ENCODE results near the gene GPSM1. TPM values are rescaled to one million over a fixed set of nuclear protein-coding genes. Genes with fewer than 3 reads are reported as not detected.

GPSM1 gene
- total and polyA plus RNA-seq, 4 donors: 0.11 to 2.9 (median 1.6) TPM

- WGBS: 70% methylated on average over 10 of the region's 10 CpGs
- H3K27ac ChIP-seq (ENCODE audit: low read depth in 1 of 2, low read length in 2 of 2): no peak overlapping the region
- TF ChIP-seq SP1 (IDR thresholded peaks at IDR 0.05): no peak
- no peak for TF ChIP-seq FOXA2 (IDR thresholded peaks at IDR 0.05)
- no peak for TF ChIP-seq FOXA1 (IDR thresholded peaks at IDR 0.05)
Measured at GRCh38 chr9:136312009-136312375, 15.3 kb upstream of the GPSM1 start.

GRCh38 chr9:136312436-136312835 is 14.9 kb upstream of the GPSM1 start:
- Histone ChIP-seq H3K4me1 (ENCODE audit: control insufficient read depth in 4 of 4, insufficient read depth in 4 of 4, low read length in 3 of 4) (no peaks in the 10 kb centered on the region), H3K27ac (ENCODE audit: low read depth in 1 of 2, low read length in 2 of 2) (no peak overlapping the region), H3K9ac (ENCODE audit: low read depth in 1 of 2, low read length in 2 of 2) (no peak overlapping the region), H3K4me3 (ENCODE audit: low read depth in 1 of 3, low read length in 3 of 3) (no peak overlapping the region), H3K27me3 (ENCODE audit: control insufficient read depth in 4 of 4, insufficient read depth in 4 of 4, low read length in 3 of 4) (no peaks in the 10 kb centered on the region), H3K9me3 (ENCODE audit: control insufficient read depth in 4 of 4, low read length in 3 of 4) (peaks cover 0 to 8% (median 5%) of the 10 kb centered on the region in 4 donors), H3K36me3 (ENCODE audit: control insufficient read depth in 4 of 4, insufficient read depth in 3 of 4, low read depth in 1 of 4, low read length in 3 of 4) (no peaks in the 10 kb centered on the region)
- no peak for DNase-seq (ENCODE audit: low spot score)
- TF ChIP-seq CTCF (IDR thresholded peaks at IDR 0.05; ENCODE audit: low read depth, low read length, missing input control) (peak; percentile 45), ZBTB33 (IDR thresholded peaks at IDR 0.05) (no peak)
- 72% methylated on average over 12 of the region's 12 CpGs for WGBS

More at GRCh38 chr9:136312009-136312375, 15.3 kb upstream of the GPSM1 start:
- peaks cover 0 to 8% (median 5%) of the 10 kb centered on the region in 4 donors for H3K9me3 ChIP-seq (ENCODE audit: control insufficient read depth in 4 of 4, low read length in 3 of 4)
- no peak for DNase-seq (ENCODE audit: low spot score)
- H3K36me3 ChIP-seq (ENCODE audit: control insufficient read depth in 4 of 4, insufficient read depth in 3 of 4, low read depth in 1 of 4, low read length in 3 of 4): no peaks in the 10 kb centered on the region
- no peaks in the 10 kb centered on the region for H3K4me1 ChIP-seq (ENCODE audit: control insufficient read depth in 4 of 4, insufficient read depth in 4 of 4, low read length in 3 of 4)
- H3K9ac ChIP-seq (ENCODE audit: low read depth in 1 of 2, low read length in 2 of 2): no peak overlapping the region
- no peak overlapping the region for H3K4me3 ChIP-seq (ENCODE audit: low read depth in 1 of 3, low read length in 3 of 3)
- no peaks in the 10 kb centered on the region for H3K27me3 ChIP-seq (ENCODE audit: control insufficient read depth in 4 of 4, insufficient read depth in 4 of 4, low read length in 3 of 4)

- 88% methylated on average over 18 of the region's 18 CpGs for WGBS
Measured at GRCh38 chr9:136313111-136314055, 14.0 kb upstream of the GPSM1 start.

More at GRCh38 chr9:136313111-136314055, 14.0 kb upstream of the GPSM1 start:
- Histone ChIP-seq H3K9me3 (ENCODE audit: control insufficient read depth in 4 of 4, low read length in 3 of 4) (peaks cover 0 to 8% (median 5%) of the 10 kb centered on the region in 4 donors), H3K4me3 (ENCODE audit: low read depth in 1 of 3, low read length in 3 of 3) (no peak overlapping the region), H3K9ac (ENCODE audit: low read depth in 1 of 2, low read length in 2 of 2) (no peak overlapping the region), H3K27ac (ENCODE audit: low read depth in 1 of 2, low read length in 2 of 2) (no peak overlapping the region), H3K4me1 (ENCODE audit: control insufficient read depth in 4 of 4, insufficient read depth in 4 of 4, low read length in 3 of 4) (no peaks in the 10 kb centered on the region), H3K36me3 (ENCODE audit: control insufficient read depth in 4 of 4, insufficient read depth in 3 of 4, low read depth in 1 of 4, low read length in 3 of 4) (no peaks in the 10 kb centered on the region), H3K27me3 (ENCODE audit: control insufficient read depth in 4 of 4, insufficient read depth in 4 of 4, low read length in 3 of 4) (no peaks in the 10 kb centered on the region)
- no peak for DNase-seq (ENCODE audit: low spot score)
- no peak for TF ChIP-seq YY1 (IDR thresholded peaks at IDR 0.05)
- TF ChIP-seq CTCF (IDR thresholded peaks at IDR 0.05; ENCODE audit: low read depth, low read length, missing input control): no peak
- TF ChIP-seq ZBTB33 (IDR thresholded peaks at IDR 0.05): no peak

All from liver (tissue), 9 donors.